Effector memory CD8-positive, alpha-beta T cell (primary cell): ENCODE measurements around the gene COL6A1.

ENCODE experiments used
- ATAC-seq: fragments of 150-1000 bp; cut with Tn5 transposase; replicated peaks from 2 replicates; pipeline ENCODE4 v1.10.0; 2021; ENCODE audit warnings: mild to moderate bottlenecking, moderate library complexity
- DNase-seq, 3 experiments: peaks; one replicate each; pipeline ENCODE4 v3.0.0; 2021
- H3K27ac Mint-ChIP-seq, 2 donors: one replicate each; pipeline ENCODE4 v1.8.0; 2022; ENCODE audit warnings: mild to moderate bottlenecking in 2 of 2, mixed read lengths in 2 of 2, moderate library complexity in 2 of 2
- H3K27me3 Mint-ChIP-seq, 2 donors: one replicate each; pipeline ENCODE4 v1.8.0; 2022; ENCODE audit warnings: mixed read lengths in 2 of 2
- H3K36me3 Mint-ChIP-seq: one replicate; pipeline ENCODE4 v1.8.0; 2022; ENCODE audit warnings: mild to moderate bottlenecking, moderate library complexity, mixed read lengths; ENCODE audit not compliant: insufficient read depth
- H3K4me1 Mint-ChIP-seq, 2 donors: one replicate each; pipeline ENCODE4 v1.8.0; 2022; ENCODE audit warnings: low read depth in 2 of 2, mixed read lengths in 2 of 2
- H3K4me3 Mint-ChIP-seq, 2 donors: one replicate each; pipeline ENCODE4 v1.8.0; 2022; ENCODE audit warnings: mild to moderate bottlenecking in 2 of 2, mixed read lengths in 2 of 2, moderate library complexity in 2 of 2
- H3K9me3 Mint-ChIP-seq, 2 donors: one replicate each; pipeline ENCODE4 v1.8.0; 2022; ENCODE audit warnings: mixed read lengths in 2 of 2
- total RNA-seq, 9 experiments: gene quantifications; one replicate each; lab custom pipeline; 2026; lab: John Stamatoyannopoulos, UW

Gene COL6A1, protein sequence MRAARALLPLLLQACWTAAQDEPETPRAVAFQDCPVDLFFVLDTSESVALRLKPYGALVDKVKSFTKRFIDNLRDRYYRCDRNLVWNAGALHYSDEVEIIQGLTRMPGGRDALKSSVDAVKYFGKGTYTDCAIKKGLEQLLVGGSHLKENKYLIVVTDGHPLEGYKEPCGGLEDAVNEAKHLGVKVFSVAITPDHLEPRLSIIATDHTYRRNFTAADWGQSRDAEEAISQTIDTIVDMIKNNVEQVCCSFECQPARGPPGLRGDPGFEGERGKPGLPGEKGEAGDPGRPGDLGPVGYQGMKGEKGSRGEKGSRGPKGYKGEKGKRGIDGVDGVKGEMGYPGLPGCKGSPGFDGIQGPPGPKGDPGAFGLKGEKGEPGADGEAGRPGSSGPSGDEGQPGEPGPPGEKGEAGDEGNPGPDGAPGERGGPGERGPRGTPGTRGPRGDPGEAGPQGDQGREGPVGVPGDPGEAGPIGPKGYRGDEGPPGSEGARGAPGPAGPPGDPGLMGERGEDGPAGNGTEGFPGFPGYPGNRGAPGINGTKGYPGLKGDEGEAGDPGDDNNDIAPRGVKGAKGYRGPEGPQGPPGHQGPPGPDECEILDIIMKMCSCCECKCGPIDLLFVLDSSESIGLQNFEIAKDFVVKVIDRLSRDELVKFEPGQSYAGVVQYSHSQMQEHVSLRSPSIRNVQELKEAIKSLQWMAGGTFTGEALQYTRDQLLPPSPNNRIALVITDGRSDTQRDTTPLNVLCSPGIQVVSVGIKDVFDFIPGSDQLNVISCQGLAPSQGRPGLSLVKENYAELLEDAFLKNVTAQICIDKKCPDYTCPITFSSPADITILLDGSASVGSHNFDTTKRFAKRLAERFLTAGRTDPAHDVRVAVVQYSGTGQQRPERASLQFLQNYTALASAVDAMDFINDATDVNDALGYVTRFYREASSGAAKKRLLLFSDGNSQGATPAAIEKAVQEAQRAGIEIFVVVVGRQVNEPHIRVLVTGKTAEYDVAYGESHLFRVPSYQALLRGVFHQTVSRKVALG
- total RNA-seq: 6.7 to 52.9 (median 22.8) reads per million in 9 experiments

DNA sequence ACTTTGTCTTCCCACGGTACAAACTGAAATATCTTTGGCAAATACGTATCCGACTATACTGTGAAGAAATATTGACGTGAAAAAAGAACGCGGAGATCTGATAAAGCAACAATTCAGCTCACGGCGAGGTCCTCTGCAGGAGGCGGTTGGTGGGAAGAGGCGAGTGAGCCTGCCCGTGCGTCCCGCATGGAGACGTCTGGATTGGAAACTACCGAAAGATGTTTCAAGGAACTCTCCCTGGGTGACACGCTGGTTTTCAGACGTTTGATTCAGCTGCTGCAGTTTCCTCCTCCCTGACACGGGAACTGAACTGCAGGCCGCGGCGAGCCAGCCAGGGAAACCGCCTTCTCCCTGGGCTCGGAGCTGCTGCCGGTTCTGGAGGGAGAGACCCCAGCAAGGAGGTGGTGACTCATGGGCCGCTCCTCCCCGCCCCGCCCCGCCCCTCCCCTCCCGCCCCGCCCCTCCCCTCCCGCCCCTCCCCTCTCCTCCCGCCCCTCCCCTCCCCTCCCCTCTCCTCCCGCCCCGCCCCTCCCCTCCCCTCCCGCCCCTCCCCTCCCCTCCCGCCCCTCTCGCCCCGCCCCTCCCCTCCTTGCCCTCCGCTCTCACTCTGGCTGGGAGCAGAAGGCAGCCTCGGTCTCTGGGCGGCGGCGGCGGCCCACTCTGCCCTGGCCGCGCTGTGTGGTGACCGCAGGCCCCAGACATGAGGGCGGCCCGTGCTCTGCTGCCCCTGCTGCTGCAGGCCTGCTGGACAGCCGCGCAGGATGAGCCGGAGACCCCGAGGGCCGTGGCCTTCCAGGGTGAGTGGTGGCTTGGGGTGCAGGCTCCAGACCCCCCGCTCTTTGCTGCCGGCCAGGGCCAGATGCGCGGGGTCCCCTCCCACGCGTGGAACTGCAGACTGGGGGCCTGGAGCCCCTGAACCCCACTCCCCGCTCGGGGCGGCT is at the start of gene COL6A1:
Gene COL6A1 (plus strand): TSS at position 620 of the 941 bp plus-strand sequence. CDS start 81 bp downstream, at position 701.
- H3K36me3 Mint-ChIP-seq: peaks cover 2% of the 10 kb centered on the region
- peak; percentile 36 to 42 (median 38) for DNase-seq
- no peak within 1 kb of the TSS for H3K27ac Mint-ChIP-seq
- H3K27me3 Mint-ChIP-seq: peaks cover 0 to 2% of the 10 kb centered on the region in 2 donors
- H3K4me1 Mint-ChIP-seq: peaks cover 7 to 15% of the 10 kb centered on the region in 2 donors
- ATAC-seq: peak; percentile 68
- H3K4me3 Mint-ChIP-seq: peak within 1 kb of the TSS; percentile 46 to 56
- no peaks in the 10 kb centered on the region for H3K9me3 Mint-ChIP-seq

- H3K27me3 Mint-ChIP-seq: peaks cover 25 to 59% of the 10 kb centered on the region in 2 donors
- peak overlapping the region in 1 of 2 donors; percentile 68 for H3K27ac Mint-ChIP-seq
- no peak overlapping the region for H3K4me3 Mint-ChIP-seq
- ATAC-seq (no peak), DNase-seq (no peak)
- no peaks in the 10 kb centered on the region for H3K36me3 Mint-ChIP-seq
- H3K4me1 Mint-ChIP-seq: peaks cover 2 to 3% of the 10 kb centered on the region in 2 donors
- no peaks in the 10 kb centered on the region for H3K9me3 Mint-ChIP-seq
These were observed 48.6 kb upstream of the COL6A1 start for GRCh38 chr21:45932922-45933502.

- H3K27me3 Mint-ChIP-seq: peaks cover 25 to 61% of the 10 kb centered on the region in 2 donors
- peaks cover 3 to 4% of the 10 kb centered on the region in 2 donors for H3K4me1 Mint-ChIP-seq
- ATAC-seq (no peak), DNase-seq (no peak)
- no peaks in the 10 kb centered on the region for H3K9me3 Mint-ChIP-seq
- H3K4me3 Mint-ChIP-seq: no peak overlapping the region
- no peak overlapping the region for H3K27ac Mint-ChIP-seq
- no peaks in the 10 kb centered on the region for H3K36me3 Mint-ChIP-seq
These were observed 47.5 kb upstream of the COL6A1 start for GRCh38 chr21:45934085-45934484.

GRCh38 chr21:45934554-45934953 is 47.0 kb upstream of the COL6A1 start:
- Mint-ChIP-seq H3K9me3 (no peaks in the 10 kb centered on the region), H3K27me3 (peaks cover 25 to 61% of the 10 kb centered on the region in 2 donors), H3K27ac (no peak overlapping the region), H3K4me1 (peaks cover 3 to 4% of the 10 kb centered on the region in 2 donors), H3K36me3 (no peaks in the 10 kb centered on the region), H3K4me3 (no peak overlapping the region)
- no peak for ATAC-seq
- no peak for DNase-seq

- no peak for ATAC-seq
- no peaks in the 10 kb centered on the region for H3K36me3 Mint-ChIP-seq
- peaks cover 3 to 4% of the 10 kb centered on the region in 2 donors for H3K4me1 Mint-ChIP-seq
- no peak overlapping the region for H3K27ac Mint-ChIP-seq
- H3K4me3 Mint-ChIP-seq: no peak overlapping the region
- H3K27me3 Mint-ChIP-seq: peaks cover 21 to 60% of the 10 kb centered on the region in 2 donors
- no peaks in the 10 kb centered on the region for H3K9me3 Mint-ChIP-seq
- DNase-seq: no peak
These were observed 45.9 kb upstream of the COL6A1 start for GRCh38 chr21:45935628-45936027.

GRCh38 chr21:45937721-45938452 is 43.7 kb upstream of the COL6A1 start:
- no peaks in the 10 kb centered on the region for H3K9me3 Mint-ChIP-seq
- H3K27ac Mint-ChIP-seq: peak overlapping the region in 1 of 2 donors; percentile 20
- no peak overlapping the region for H3K4me3 Mint-ChIP-seq
- DNase-seq (no peak), ATAC-seq (no peak)
- H3K4me1 Mint-ChIP-seq: peaks cover 3 to 4% of the 10 kb centered on the region in 2 donors
- H3K36me3 Mint-ChIP-seq: no peaks in the 10 kb centered on the region
- H3K27me3 Mint-ChIP-seq: peaks cover 20 to 59% of the 10 kb centered on the region in 2 donors

DNA sequence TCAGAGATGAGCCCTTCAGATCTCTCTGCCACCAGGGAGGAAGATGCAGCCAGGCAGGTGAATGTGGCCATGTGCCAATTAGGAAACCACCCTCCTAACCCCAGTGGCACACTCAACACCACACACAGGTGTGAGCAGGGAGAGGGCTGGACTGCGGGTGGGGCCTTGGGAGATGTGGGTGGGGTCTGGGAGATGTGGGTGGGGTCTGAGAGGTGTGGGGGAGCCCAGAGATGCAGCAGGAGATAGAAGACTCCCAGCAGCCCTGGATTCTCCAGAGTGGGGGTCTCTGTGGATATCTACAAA is 43.2 kb upstream of the COL6A1 start:
- no peak for DNase-seq
- ATAC-seq: no peak
- Mint-ChIP-seq H3K4me3 (no peak overlapping the region), H3K36me3 (peaks cover 3% of the 10 kb centered on the region), H3K27ac (no peak overlapping the region), H3K9me3 (no peaks in the 10 kb centered on the region), H3K27me3 (peaks cover 15 to 54% of the 10 kb centered on the region in 2 donors), H3K4me1 (peaks cover 3 to 4% of the 10 kb centered on the region in 2 donors)

GRCh38 chr21:45938811-45939520 is 42.6 kb upstream of the COL6A1 start:
- Mint-ChIP-seq H3K36me3 (peaks cover 4% of the 10 kb centered on the region), H3K27ac (no peak overlapping the region), H3K4me1 (peaks cover 0 to 2% of the 10 kb centered on the region in 2 donors), H3K27me3 (peaks cover 11 to 49% of the 10 kb centered on the region in 2 donors), H3K9me3 (no peaks in the 10 kb centered on the region), H3K4me3 (no peak overlapping the region)
- no peak for DNase-seq
- no peak for ATAC-seq

DNA sequence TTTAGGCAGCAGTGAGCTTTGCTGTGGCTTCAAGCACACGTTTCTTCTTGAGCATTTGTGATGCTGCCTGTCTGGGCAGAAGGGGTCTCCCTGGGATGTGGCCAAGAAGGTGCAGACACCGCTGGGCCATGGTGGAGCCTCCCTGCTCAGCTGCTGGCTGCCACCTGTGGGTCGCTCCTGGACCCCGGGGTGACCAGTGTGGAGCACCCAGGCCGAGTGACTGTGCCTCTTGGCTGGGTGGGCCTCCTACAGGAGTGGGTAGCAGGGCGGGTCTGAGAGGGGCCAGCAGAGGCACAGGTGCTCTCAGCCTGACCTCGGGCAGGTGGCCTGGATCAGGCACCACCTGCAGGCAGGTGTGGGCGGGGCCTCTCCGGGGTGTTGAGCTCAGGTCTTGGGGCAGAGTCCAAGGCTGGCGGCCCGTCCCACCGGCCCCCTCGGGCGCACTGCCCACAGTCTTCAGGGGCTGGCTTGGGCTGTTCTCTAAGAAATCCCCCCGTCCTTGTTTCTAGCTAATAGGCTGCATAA is 42.0 kb upstream of the COL6A1 start:
- H3K9me3 Mint-ChIP-seq: no peaks in the 10 kb centered on the region
- no peak overlapping the region for H3K4me3 Mint-ChIP-seq
- peaks cover 4% of the 10 kb centered on the region for H3K36me3 Mint-ChIP-seq
- DNase-seq (no peak), ATAC-seq (no peak)
- no peak overlapping the region for H3K27ac Mint-ChIP-seq
- peaks cover 11 to 45% of the 10 kb centered on the region in 2 donors for H3K27me3 Mint-ChIP-seq
- peaks cover 0 to 2% of the 10 kb centered on the region in 2 donors for H3K4me1 Mint-ChIP-seq

DNA sequence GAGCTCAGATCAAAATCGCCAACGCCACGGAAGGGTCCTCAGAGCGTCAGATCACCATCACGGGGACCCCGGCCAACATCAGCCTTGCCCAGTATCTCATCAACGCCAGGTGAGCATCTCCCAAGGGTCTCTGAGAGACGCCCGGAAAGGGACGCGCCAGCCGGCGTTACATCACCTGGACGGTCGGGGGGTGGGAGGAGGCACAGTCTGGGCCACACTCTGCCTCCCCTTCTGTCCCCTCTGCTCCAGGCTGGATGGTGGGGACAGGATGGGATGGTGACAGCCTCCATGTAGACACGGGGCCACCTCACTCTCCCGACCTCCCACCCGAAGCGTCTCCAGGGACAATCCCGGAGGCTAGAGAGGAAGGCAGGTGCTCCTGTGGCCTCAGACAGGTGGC is 41.5 kb upstream of the COL6A1 start:
- no peak for ATAC-seq
- no peak overlapping the region for H3K27ac Mint-ChIP-seq
- peaks cover 11 to 41% of the 10 kb centered on the region in 2 donors for H3K27me3 Mint-ChIP-seq
- H3K36me3 Mint-ChIP-seq: peaks cover 4% of the 10 kb centered on the region
- DNase-seq: no peak
- H3K9me3 Mint-ChIP-seq: no peaks in the 10 kb centered on the region
- peaks cover 0 to 2% of the 10 kb centered on the region in 2 donors for H3K4me1 Mint-ChIP-seq
- no peak overlapping the region for H3K4me3 Mint-ChIP-seq

GRCh38 chr21:45940621-45941337 is 40.8 kb upstream of the COL6A1 start:
- H3K4me1 Mint-ChIP-seq: peaks cover 0 to 2% of the 10 kb centered on the region in 2 donors
- peaks cover 4% of the 10 kb centered on the region for H3K36me3 Mint-ChIP-seq
- peaks cover 11 to 41% of the 10 kb centered on the region in 2 donors for H3K27me3 Mint-ChIP-seq
- ATAC-seq (no peak), DNase-seq (no peak)
- no peak overlapping the region for H3K27ac Mint-ChIP-seq
- H3K9me3 Mint-ChIP-seq: no peaks in the 10 kb centered on the region
- no peak overlapping the region for H3K4me3 Mint-ChIP-seq
